NCI-H1092 (cell line): ENCODE data around the gene CYP4F8.
A peak's percentile ranks its signal among the peaks of the same experiment; 100 is the strongest.
"Not testable (repeated sequence)": the region's sequence is repeated elsewhere in the genome, so short reads cannot be mapped to it uniquely, and the experiment has no call there.

Source experiments
- DNase-seq: peaks from one replicate; lab custom pipeline; 2025; lab: John Stamatoyannopoulos, UW

CYP4F8 gene

GRCh38 chr19:15614507-15615379 lies at the start of gene CYP4F8:
CYP4F8 (plus strand) TSS chr19:15615218; CDS start chr19:15615617, 399 bp downstream.
- no peak for DNase-seq

GRCh38 chr19:15570420-15570819 lies 44.6 kb upstream of the CYP4F8 start:
- DNase-seq, result no peak

GRCh38 chr19:15575406-15575805 lies 39.6 kb upstream of the CYP4F8 start:
- DNase-seq, result no peak

- no peak for DNase-seq
Observed at GRCh38 chr19:15576526-15577156, 38.4 kb upstream of the CYP4F8 start.

- no peak for DNase-seq
Observed at GRCh38 chr19:15577184-15577771, 37.7 kb upstream of the CYP4F8 start.

GRCh38 chr19:15583346-15583745 lies 31.7 kb upstream of the CYP4F8 start:
- no peak for DNase-seq

- no peak for DNase-seq
Observed at GRCh38 chr19:15584095-15584494, 30.9 kb upstream of the CYP4F8 start.

GRCh38 chr19:15584541-15585115 lies 30.4 kb upstream of the CYP4F8 start:
- peak; percentile 60 for DNase-seq

GRCh38 chr19:15587663-15588062 lies 27.4 kb upstream of the CYP4F8 start:
- DNase-seq, result no peak

- no peak for DNase-seq
Observed at GRCh38 chr19:15588265-15588664, 26.8 kb upstream of the CYP4F8 start.

GRCh38 chr19:15589760-15590451 lies 25.1 kb upstream of the CYP4F8 start:
- DNase-seq, result no peak

GRCh38 chr19:15591796-15592195 lies 23.2 kb upstream of the CYP4F8 start:
- DNase-seq, result no peak

GRCh38 chr19:15592506-15592905 lies 22.5 kb upstream of the CYP4F8 start:
- not testable (repeated sequence) for DNase-seq

- not testable (repeated sequence) for DNase-seq
Observed at GRCh38 chr19:15593766-15594165, 21.3 kb upstream of the CYP4F8 start.

GRCh38 chr19:15595069-15595468 lies 19.9 kb upstream of the CYP4F8 start:
- DNase-seq, result no peak

GRCh38 chr19:15607978-15608925 lies 6.8 kb upstream of the CYP4F8 start:
- not testable (repeated sequence) for DNase-seq

GRCh38 chr19:15609261-15609660 lies 5.8 kb upstream of the CYP4F8 start:
- DNase-seq, result no peak

- DNase-seq, result no peak
Observed at GRCh38 chr19:15612342-15612741, 2.7 kb upstream of the CYP4F8 start.

- no peak for DNase-seq
Observed at GRCh38 chr19:15613338-15613737, 1.7 kb upstream of the CYP4F8 start.

- no peak for DNase-seq
Observed at GRCh38 chr19:15615526-15615925, 508 bp downstream of the CYP4F8 start.

GRCh38 chr19:15616183-15616582 lies 1.2 kb downstream of the CYP4F8 start:
- no peak for DNase-seq
